Measurements from ENCODE around the gene ZMYM3. TPM values are rescaled to one million over a fixed set of nuclear protein-coding genes. Genes with fewer than 3 reads are reported as not detected.
A peak's percentile ranks its signal among the peaks of the same experiment; 100 is the strongest.
"Not testable (repeated sequence)": the region's sequence is repeated elsewhere in the genome, so short reads cannot be mapped to it uniquely, and the experiment has no call there.

Gene ZMYM3
- 10 to 100 TPM; 67.6 to 97.1 TPM for total RNA-seq
- polyA plus RNA-seq (ENCODE audit: insufficient read depth, low read depth, low replicate concordance): 36.8 TPM
- long read RNA-seq, donor 1, full-length matches to known transcripts: 3 of 38 reads
- long read RNA-seq, donor 1, partial matches to known transcripts: 35 of 38 reads
- long read RNA-seq, donor 1, other reads (novel, unspliced or antisense): 0 of 38 reads
- long read RNA-seq, donor 2, partial matches to known transcripts: 0 of 1 reads
- long read RNA-seq, donor 2, other reads (novel, unspliced or antisense): 0 of 1 reads

DNA sequence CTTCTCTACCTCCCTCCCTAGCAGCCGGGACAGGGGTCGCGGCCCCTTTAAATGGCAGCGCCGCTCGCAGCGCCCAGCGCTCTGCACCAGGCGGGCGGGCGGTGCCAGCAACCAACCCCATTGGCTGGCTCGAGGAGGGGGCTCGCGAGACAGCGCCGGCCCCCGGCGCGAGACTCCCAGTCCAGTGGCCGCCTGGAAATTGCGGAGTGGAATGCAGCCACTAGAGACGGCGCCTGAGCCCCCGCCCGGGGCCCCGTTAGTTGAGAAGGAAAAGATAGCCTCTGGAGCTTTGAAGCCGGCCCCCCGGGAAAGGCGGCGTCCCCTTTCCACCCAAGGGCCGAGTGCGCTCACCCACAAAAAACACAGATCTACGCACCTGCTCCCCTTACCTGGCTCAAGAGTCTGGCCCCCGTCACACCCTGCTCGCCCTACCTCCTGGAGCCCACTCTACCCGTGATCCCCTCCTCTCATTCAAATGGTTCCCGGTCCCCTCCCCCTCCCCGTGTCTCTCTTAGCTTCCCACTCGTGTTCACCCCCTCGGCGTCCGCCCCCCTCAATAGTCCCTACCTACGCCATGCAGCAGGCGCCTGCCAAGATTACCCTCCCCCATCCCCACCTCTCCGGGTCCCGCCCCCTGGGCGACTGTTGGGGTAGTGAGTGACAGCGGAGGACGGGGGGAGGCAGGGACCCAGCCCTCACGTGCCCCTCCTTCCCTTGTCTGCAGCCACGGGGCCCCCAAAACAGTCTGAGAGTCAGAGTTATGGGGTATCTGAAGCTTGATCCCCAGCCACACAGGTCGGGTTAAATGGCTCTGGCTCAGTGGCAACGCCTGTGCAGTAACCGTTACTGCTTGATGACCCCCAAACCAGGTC, at the start of gene ZMYM3:
Gene ZMYM3 (minus strand): TSS at position 49 of the 872 bp plus-strand sequence. CDS start 885 bp downstream, outside the sequence.
- Histone ChIP-seq H3K4me3 (peak within 1 kb of the TSS; percentile 61 to 65), H3K36me3 (ENCODE audit: low read depth, missing control alignments) (no peaks in the 10 kb centered on the region), H3K27me3 (no peaks in the 10 kb centered on the region), H3K4me1 (peaks cover 10% of the 10 kb centered on the region), H3K27ac (peak within 1 kb of the TSS; percentile 84 to 87), H3K9me3 (no peaks in the 10 kb centered on the region)
- intact Hi-C loops (cut with DNase I; ENCODE audit: low total_unique reads): loop anchor here (10.0 kb wide), 1 partner anchor 70 kb away; no protein-coding TSS in a partner anchor
- 0 to 1% methylated on average over 7 to 24 of the region's 54 CpGs for WGBS, 2 donors
- peak; percentile 89 for DNase-seq
- no peak for TF ChIP-seq POLR2A (IDR thresholded peaks at IDR 0.05)
- TF ChIP-seq, protein P1, sequence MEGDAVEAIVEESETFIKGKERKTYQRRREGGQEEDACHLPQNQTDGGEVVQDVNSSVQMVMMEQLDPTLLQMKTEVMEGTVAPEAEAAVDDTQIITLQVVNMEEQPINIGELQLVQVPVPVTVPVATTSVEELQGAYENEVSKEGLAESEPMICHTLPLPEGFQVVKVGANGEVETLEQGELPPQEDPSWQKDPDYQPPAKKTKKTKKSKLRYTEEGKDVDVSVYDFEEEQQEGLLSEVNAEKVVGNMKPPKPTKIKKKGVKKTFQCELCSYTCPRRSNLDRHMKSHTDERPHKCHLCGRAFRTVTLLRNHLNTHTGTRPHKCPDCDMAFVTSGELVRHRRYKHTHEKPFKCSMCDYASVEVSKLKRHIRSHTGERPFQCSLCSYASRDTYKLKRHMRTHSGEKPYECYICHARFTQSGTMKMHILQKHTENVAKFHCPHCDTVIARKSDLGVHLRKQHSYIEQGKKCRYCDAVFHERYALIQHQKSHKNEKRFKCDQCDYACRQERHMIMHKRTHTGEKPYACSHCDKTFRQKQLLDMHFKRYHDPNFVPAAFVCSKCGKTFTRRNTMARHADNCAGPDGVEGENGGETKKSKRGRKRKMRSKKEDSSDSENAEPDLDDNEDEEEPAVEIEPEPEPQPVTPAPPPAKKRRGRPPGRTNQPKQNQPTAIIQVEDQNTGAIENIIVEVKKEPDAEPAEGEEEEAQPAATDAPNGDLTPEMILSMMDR (IDR thresholded peaks at IDR 0.05): no peak

DNA sequence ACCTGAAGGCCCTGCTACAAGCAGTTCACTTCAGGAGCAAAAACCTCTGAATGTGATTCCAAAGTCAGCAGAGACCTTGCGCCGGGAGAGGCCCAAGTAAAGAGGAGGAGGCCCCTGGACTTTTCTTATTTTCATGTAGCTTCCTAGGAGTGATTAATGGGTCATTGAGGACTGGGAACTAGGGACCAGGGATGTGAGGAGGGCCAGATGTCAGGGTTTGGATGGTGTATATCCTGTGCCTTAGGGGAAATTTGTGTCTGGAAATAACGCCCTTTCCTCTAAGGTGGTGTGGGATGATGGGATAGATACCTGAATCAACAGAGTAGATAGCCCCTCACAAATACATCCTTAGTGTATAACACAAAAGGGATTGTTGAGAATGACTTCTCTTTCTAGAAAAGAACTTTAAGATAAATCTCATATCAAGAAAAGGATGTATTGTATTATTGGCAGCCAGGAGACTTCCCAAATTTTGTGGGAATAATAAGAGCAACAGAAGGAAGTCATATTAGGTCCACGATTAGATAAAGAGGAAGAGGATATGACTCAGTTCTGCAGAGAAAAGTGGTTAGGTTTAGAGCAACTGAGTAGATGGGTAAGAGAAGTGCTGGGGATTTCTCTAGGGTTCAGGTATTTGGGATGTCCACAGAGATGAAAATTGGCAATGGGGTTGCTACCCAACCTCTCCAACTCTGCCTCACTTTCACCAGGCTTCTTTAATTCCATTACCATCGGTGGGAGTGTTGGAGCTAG, 48.7 kb upstream of the ZMYM3 start:
- WGBS, 2 donors: 51 to 67% methylated on average over 4 to 5 of the region's 5 CpGs
- H3K27me3 ChIP-seq: no peaks in the 10 kb centered on the region
- H3K4me1 ChIP-seq: peaks cover 2% of the 10 kb centered on the region
- peak overlapping the region in 1 of 2 donors; percentile 75 for H3K27ac ChIP-seq
- no peak for TF ChIP-seq POLR2A (IDR thresholded peaks at IDR 0.05)
- TF ChIP-seq, protein P1 (IDR thresholded peaks at IDR 0.05): no peak
- intact Hi-C loops (cut with DNase I; ENCODE audit: low total_unique reads): no loop called here
- no peaks in the 10 kb centered on the region for H3K36me3 ChIP-seq (ENCODE audit: low read depth, missing control alignments)
- H3K4me3 ChIP-seq: peak overlapping the region in 1 of 2 donors; percentile 10
- no peaks in the 10 kb centered on the region for H3K9me3 ChIP-seq
- DNase-seq: no peak

DNA sequence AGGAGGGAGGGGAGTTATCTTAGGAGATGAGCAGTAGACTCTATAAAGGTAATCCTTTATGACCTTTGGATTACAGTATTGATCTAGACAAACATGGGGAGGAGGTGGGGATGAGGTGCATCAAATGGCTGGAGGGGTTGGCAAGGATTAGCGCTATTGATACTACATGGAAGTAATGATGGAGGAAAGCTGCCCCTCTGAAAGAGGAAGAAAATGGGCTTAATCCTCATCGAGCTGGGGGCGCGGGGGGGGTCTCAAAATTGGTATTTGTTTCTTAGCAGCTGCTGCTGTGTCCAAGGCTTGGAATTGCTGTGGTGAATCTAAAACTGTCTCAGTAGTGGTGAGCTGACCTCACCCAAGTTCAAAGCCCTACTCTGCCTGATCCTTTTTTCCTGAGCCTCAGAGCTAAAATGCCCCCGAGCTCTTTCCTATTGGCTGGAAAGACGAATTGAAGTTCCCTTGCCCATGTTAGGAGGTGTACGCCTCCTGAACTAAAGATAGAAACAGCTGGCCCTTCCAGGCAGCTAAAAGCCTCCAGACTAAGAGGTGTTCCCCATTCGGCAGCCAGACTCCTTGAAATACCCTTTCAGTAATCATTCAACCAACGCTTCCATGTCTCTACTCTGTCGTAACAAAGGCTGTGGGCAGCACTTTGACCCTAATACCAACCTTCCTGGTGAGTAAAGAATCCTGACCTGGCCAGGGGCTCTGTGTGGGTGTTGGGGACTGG, 47.4 kb upstream of the ZMYM3 start, which contains the start of gene ITGB1BP2:
Gene ITGB1BP2 (plus strand): TSS at position 556 of the 730 bp plus-strand sequence. CDS start 57 bp downstream, at position 613.
- Histone ChIP-seq H3K27me3 (no peaks in the 10 kb centered on the region), H3K36me3 (ENCODE audit: low read depth, missing control alignments) (no peaks in the 10 kb centered on the region), H3K27ac (peak within 1 kb of the TSS in 1 of 2 donors; percentile 75), H3K4me3 (peak within 1 kb of the TSS; percentile 7 to 10), H3K4me1 (peaks cover 5% of the 10 kb centered on the region), H3K9me3 (no peaks in the 10 kb centered on the region)
- 57 to 74% methylated on average over 9 to 10 of the region's 10 CpGs for WGBS, 2 donors
- DNase-seq: peak; percentile 39
- intact Hi-C loops (cut with DNase I; ENCODE audit: low total_unique reads): no loop called here
- TF ChIP-seq, protein P1 (IDR thresholded peaks at IDR 0.05): no peak
- TF ChIP-seq POLR2A (IDR thresholded peaks at IDR 0.05): no peak

DNA sequence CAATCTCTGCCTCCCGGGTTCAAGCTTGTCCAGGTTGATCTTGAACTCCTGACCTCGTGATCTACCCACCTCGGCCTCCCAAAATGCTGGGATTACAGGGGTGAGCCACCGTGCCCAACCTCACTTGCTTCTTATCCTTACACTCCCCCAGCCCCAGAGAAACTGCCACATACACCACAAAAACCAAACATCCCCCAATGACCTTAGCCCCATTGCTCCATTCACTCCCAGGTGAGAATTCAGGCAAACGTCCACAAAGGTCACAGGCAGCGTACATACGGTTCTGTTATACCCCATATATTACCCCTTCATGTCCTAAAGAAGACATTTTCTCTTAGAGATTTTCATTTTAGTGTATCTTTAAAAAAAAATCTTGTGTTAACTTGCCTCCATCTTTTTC, 46.6 kb upstream of the ZMYM3 start:
- intact Hi-C loops (cut with DNase I; ENCODE audit: low total_unique reads); DNase-seq; H3K4me3 ChIP-seq; H3K9me3 ChIP-seq; H3K27me3 ChIP-seq; H3K36me3 ChIP-seq (ENCODE audit: low read depth, missing control alignments); H3K27ac ChIP-seq; H3K4me1 ChIP-seq: not testable (repeated sequence)
- 77 to 82% methylated on average over 5 to 7 of the region's 7 CpGs for WGBS, 2 donors

DNA sequence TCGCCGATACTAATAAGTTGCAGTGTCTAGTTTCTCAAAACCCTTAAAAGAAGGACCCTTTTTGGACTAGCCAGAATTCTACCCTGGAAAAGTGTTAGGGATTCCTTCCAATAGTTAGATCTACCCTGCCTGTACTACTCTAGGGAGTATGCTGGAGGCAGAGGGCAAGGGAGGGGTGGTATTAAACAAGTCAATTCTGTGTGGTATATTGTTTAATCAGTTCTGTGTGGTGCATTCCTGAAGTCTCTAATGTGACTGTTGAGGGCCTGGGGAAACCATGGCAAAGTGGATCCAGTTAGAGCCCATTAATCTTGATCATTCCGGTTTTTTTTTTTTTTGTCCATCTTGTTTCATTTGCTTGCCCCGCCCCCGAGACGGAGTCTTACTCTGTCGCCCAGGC, 46.1 kb upstream of the ZMYM3 start:
- H3K36me3 ChIP-seq (ENCODE audit: low read depth, missing control alignments); DNase-seq; H3K4me1 ChIP-seq; H3K4me3 ChIP-seq; H3K27me3 ChIP-seq; H3K27ac ChIP-seq; intact Hi-C loops (cut with DNase I; ENCODE audit: low total_unique reads); H3K9me3 ChIP-seq: not testable (repeated sequence)
- 85 to 86% methylated on average over 6 to 7 of the region's 7 CpGs for WGBS, 2 donors

Data from testis (tissue), 5 donors.